Ammon's horn (tissue), 1 donor: ENCODE results near the gene CPLX1.

Experiments
- DNase-seq: peaks from one replicate; pipeline ENCODE4 v3.0.0-alpha.2; 2016; ENCODE audit warnings: low spot score

Gene CPLX1

DNA sequence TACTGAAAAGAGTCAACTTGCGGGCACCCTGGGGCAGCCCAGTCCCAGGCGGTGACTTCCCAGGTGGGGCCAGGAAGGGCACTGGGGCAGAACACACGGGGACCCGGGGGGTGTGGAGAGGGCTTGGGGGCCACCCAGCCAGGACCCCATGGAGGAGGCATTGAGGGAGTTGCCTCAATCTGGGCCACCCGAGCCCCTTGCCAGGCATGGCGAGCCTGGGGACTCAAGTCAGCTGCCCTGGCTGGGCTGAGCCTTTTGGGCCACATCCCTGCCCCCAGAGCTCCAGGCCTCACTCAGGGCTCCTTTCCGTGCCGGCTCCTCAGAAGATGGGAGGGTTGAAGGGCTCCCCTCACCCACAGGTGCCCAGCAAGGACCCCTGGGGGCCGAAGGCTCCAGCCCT, 6.6 kb upstream of the CPLX1 start:
- no peak for DNase-seq

DNA sequence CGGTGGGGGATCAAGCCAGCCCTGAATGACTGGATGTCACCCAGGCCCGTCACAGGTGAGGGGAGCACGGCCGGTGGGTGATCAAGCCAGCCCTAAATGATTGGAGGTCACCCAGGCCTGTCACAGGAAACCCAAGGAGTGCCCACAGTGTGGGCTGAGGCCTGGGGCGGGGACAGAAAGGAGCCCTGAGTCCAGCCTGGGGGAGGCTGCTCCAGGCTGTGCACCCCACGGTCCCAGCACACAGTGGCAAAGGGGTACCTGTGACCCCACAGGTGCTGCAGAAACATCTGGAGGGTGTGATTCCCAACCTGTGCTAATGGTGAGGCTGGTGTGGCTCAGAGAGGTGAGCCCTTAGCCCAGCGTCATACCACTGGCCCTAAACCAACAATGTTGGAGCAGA, 6.2 kb upstream of the CPLX1 start:
- DNase-seq: no peak

DNA sequence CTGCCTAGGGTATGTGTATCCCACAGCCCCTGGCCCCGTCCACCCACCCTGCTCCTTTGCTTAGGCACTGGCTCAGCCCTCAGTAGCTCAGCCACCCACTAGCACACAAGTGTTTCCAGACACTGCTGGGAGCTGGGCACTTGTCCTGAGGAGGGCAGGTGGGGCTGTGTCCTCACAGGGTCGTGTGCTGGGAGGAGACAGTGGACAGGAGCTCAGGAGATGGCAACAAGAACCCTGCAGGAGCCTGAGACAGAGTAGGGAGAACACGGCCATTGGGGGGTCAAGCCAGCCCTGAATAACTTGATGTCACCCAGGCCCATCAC, 5.5 kb upstream of the CPLX1 start:
- DNase-seq: no peak

DNA sequence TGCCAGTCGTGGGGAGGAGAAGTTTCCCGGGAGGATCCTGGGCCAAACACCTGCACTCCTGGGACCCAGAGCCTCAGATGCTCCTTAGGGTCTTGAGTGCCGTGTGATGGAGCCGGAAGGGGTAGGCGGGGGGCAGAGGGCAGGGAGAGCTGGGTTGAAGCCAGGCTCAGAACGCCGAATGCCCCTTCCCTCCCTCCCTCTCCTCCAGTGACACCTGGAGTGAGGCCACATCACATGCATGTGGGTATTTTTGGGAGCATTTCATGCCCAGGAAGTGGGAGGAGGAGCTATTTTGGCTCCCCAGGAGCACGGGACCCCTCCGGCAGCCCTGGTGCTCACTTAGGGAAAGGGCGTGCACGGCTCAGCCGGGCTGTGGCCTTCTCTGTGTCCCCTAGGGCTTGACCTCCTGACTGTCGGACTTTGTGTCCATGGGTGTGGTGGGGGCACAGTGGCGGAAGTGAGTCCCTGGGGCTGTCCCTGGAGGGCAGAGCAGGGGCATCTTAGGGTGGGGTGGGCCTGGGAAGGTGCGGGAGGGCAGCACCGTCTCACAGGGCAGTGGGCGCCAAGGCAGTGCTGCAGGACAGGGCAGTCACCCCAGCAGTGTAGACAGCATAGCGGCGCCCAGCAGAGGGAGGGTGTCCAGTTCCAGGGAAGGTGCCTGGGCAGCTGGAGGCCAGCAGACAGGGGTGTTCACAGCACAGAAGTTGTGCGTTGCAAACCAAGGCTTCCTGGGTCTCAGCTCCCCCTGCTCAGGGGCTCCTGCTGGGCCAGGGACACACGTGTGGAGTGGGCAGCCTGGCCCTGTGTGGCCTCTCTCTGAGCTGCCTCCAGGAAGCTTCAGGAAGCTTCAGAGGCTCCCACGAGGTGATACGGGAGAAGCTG, 4.9 kb upstream of the CPLX1 start:
- DNase-seq: no peak

DNA sequence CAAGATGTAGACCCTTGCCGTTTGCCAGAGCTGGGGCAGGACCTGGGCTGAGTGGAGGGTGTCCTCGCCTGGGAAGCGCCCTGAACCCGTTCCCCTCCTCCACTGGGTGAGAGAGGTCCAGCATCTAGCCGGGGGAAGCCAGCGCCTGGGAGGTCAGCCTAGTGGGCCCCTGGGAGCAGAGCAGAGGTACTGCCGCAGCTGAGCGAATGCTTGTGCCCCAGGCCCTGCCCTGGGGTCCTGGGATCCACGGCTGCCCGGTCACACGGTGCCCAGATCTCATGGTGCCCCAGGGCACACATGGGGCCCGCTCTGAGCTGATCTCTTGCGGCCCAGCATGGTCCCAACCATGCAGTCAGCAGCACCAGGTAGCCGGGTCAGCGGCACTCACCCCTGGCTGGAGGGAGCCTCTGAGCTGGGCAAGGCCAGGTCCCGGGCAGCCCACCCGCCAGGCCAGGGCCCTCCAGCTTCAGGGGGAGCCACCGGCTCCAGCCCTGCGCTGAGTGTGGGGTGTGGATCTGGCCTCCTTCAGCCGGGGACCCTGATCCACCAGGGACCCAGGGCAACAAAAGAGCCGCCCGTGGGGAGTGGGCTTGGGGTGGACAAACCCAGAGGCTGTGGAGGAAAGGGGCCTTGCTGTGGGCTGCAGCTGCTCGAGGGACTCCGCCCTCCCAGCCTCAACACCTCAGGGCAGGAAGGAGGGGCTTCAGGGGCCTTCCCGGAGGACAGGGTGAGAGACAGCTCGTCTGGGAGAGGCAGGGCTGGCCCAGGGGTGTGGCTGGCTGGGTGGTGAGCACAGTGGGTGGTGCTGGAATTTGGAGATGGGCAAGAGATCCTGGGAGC, 4.1 kb upstream of the CPLX1 start:
- DNase-seq: no peak

DNA sequence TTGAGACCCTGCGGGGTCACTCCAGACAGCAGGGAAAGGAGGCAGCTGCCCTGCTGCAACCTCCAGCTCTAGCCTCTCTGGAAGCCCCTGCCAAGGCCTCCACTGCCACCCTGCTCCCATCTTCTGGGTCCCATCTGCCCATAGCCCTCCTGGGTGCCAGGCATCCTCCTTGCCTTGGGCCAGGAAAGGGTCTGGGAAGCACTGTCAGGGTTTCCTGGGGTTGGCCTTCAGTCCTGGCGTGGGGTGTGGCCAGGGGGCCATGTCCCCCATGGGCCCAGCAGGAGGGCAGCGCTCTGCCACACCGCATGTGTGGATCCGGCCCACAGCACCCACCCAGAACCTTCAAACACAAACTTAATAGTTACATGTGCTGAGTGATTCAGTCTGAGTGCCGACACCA, 3.4 kb upstream of the CPLX1 start:
- DNase-seq: no peak

DNA sequence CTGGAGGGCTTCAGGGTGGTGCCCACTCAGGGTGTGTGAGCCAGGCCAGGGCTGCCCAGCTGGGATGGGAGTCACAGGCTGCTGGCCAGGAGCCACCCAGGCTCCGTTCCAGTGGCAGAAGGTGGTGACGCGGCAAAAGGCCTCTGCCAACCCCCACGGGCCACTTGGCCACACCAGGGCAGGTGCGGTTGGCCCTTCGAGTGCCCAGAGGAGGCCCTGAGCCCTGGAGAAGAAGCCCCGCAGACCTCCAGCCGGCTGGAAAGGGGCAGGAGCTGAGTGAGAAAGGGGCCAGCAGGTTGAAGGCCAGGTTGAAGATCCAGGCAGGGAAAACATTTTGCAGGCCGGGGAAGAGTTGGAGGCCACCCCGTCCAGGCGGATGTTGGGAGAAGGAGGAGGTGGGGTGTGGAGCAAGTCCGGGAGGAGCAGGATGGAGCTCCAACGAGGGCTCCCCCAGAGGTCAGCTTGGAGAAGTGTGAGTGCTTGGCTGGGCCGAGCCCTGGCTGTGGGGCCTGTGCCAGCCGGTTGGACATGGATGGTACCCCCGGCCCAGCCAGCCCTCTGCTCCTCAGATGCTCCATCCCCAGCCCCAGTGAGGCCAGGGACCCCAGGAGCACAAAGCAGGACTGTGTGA, 2.8 kb upstream of the CPLX1 start:
- DNase-seq: no peak

DNA sequence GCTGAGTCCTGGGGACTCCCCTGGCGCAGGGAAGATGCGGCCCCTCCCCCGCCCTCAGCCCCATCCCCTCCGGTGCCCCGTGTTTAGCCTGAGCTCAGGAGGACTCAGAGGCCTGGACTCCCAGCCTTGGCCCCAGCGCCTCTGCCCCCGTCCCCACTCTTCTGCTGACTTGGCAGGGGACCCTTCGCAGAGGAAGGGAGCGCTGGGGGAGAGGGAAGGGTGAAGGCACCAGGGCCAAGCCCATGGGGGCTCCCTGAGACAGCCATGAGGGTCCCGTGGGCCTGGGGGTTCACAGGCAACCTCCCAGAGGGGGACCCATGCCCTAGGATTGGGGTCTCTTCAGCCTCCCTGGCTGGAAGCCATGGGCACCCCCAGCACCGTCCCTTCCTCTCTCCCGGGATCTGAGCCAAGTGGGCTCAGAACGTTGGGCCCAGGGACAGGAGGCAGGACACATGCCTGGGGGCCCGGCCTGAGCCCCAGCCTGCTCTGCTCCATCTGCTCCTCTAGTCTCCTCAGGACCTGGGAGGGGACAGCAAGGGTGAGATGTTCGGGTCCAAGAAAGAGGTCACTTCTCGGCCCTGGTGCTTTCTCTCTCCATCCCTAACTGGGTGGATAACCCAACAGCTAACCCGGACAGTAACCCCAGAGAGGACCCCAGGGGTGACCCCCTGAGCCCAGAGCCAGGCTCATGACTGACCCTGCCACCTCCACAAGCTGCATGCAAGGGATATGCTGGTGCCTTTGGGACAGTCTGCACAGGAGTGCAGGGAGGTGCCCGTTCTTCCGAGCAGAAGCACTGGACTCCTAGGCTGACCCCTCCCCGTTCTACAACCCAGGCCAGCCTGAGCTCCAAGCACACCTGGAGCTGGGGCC, 1.5 kb upstream of the CPLX1 start:
- DNase-seq: no peak

DNA sequence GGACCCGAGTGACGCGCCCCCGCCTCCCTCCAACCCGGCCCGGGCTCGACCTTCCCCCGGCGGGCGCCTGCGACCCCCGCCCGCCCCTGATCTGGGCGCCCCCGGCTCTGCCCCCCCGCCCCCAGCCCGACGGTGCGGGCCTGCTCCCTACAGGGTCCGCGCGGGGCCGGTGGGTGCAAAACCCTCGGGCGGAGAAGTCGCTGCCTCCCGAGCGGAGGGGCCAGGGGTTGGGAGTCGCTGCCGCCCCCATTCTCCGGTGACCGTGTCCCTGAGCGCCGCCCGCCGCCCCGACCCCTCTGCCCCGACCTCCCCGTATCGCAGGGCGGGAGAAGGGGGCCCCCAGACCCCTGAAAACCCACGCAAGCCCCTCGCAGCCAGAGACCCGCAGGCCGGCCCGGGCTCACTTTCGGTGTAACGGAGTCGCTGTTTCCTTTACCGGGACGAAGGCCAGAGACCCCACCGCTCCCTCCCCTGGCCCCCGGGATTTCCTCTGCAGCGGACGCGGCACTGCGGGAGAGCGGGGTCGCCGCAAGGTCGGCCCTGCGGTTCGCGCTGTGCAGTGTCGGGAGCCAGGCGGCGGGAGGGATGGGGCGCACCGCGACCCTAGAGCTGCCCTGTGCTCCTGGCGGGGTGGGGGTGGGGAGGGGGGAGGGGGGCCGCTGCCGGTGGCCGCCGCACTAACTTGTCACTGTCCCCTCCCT, 729 bp upstream of the CPLX1 start:
- DNase-seq: no peak

DNA sequence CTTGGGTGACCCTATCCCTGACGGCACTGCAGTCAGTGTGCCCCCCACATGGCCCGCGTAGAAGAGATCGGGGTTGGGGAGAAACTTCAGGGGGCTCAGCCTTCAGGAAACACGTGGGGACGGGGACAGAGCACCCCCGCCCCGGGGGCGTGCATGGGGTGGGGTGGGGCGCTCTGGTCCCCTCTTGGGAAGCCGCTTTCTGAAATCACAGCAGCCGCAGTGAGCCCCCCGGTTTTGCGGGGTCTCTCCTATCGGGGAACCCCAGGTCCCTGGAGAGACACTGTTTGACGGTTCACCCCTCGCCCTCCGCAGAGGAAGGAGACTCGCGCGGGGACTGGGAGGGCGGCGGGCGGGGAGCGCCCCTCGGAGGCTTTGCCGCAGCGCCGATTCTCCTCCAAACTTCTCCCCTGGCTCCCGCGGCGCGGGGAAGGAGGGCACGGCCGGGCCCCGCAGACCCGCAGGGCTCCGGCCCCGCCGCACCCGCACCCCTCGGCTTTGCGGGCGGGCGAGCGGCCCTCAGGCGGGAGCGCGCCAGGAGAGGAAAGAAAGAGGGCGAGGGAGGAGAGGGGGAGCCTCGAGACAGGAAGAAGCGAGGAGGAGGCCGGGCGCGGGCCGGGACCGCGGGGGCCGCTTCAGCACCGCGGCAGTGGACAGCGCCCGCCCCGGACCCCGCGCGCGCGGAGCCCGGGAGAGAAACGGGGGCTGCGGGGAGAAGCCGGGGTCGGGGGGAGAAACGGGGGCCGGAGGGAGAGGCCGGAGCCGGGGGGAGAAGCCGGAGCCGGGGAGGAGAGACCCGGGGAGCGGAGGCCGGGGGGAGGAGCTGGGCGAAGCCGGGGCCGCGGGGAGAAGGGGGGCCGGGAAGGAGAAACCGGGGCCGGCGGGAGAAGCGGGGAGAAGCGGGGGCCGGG, 612 bp downstream of the CPLX1 start:
- DNase-seq: no peak

DNA sequence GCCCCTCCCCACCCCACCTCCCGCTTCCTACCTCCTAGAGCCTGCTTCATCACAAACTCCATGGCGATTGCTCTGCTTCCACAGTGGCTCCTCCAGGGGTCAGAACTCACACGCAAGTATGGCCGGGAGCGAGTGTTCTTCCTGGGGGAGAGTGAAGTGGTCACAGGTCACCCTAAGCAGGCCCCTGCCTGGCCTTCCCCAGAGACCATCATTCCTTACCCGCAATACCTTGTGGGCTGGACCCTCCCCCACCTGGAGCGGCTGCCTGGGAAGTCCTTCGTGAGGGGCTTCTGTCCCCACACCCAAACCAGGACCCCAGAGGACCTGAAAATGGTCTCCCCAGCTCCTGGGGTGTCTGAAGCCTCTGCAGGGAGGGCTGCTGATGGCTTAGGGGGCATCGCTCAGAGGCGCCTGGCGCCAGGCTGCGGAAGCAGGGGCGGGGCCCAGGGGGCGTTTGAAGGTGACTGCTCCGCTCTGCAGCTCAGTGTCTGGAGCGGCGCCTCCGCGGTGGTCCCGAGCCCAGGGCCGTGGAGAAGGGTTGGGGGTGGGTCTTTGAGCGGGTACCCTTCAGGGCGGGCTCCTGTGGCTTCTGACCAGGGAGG, 1.4 kb downstream of the CPLX1 start:
- DNase-seq: no peak

DNA sequence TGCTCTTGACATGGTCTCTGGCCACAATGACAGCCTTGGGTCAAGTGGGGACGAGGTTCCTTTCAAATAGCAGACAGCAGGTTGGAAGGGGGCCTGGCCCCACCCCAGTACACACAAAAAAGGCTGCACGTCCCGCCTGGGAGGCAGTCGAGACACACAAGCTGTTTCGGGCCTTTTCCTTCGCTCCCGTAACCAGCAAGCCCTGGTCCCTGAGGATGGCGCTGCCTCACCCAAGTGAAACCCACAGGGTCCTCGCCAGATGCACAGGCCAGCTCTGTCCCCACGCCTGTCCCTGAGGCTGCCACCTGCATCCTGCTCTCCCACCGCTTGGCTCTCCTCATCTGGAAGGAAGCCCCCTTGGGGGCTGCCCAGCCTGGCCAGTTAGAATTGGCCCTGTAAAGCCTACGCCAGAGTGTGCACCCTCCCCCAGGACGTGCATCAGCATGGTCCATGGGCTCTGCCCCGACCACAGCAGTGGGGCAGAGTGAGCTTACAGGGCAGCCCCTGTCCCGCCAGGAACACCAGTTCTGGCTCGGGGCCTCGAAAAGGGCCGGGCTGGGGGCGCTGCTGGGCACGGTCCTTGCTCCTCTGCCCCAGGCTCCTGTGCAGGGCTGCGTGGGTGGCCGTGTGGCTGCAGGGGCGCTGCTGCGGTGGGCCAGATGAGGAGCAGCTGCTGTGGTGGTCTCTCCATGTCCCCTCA, 2.0 kb downstream of the CPLX1 start:
- DNase-seq: no peak

DNA sequence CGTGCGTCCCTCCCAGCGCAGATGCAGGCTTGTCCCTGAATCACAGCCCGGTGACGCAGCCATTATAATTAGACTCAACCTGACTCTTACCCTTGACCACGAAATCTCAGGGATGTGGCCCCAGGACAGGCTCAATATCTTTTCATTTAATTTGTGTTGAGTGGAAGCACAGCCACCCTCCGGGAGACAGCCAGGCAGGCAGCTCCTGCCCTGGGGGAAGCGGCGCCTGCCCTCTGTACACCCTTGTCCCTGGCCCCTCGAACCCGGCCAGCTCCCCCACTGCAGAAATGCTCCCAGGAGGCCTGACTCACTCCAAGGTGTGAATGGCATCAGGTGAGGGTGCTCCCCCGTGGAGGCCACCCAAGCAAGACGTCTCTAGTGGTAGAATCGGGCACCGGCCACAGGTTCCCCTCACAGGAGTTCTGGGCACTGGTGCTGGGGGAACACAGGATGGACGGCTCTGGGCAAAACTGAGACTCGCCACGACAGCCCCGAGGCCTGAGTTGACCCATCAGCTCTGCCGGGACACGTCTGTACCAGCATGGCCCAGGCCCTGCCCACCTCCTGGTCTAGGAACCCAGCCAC, 2.7 kb downstream of the CPLX1 start:
- no peak for DNase-seq

DNA sequence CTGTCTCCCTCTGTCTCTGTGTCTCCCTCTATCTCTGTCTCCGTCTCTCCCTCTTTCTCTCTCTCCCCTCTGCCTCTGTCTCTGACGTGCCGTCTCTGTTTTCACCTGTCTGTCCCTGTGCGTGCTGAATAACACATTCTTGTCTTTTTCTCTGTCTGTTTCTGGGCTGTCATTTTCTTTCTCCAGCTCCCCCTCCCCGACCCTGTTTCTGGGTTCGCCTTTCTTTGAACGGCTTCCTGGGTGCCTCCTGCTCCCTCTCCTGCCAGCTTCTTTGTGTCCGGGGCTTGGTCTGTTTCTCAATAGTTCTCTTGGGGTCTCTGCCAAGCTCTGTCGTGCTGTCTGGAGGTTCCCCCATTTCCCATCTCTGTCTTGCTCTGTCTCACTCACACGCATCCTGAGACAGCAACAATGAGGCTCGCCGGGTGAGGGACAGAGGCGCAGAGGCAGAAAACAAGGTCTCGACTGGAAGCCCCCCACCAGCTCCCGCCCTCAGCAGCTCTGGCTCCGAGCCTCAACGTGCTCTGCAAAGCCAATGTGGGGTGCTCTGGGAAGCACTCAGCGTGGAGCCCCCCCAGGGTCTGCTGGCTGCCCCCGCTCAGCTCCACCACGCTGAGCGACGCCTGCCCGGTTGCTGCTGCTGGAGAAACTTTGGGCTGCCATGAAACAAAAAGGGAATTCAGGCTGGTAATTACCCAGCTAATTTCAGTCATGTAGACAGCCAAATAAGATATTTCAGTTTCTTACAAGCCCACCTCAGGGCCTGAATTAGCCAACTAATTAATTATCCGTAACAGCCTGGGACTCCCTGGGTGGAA, 3.4 kb downstream of the CPLX1 start:
- DNase-seq: no peak

DNA sequence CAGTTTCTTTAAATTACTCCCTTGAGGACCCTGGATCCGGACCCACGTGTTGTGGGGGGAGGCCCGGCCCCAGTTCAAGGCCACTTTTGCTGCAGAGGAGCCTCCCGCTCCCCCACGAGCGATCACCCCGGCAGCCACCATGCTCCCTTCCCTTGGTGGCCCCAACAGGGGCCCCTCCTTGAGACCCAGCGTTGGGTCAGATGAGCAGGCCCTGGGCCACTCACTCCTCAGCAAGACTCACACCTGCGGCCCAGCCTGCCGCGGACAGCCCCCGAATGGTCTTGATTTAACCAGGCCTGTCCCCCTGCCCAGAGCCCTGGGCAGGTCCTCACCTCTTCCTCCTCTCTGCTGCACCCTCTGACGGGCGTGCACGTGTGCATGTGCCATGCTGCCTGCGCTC, 4.3 kb downstream of the CPLX1 start:
- no peak for DNase-seq

DNA sequence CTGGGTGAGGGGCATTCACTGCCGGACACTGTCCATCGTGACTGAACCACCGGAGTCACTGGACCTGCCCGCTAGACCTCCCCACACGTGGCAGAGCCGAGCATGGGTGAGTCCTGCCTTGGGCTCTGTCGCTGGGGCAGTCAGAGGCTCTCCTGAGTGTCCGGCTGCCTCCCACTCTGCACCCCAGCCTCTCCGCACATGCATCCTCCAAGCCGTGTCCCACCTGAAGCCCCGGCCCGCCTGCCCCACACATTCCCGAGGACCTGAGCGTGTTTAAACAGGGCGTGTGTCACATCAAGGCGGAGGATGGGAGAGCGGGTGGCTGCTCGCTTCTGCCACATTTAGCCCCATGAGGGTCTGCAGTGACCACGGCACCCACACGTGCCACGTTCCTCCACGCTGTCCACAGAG, 4.7 kb downstream of the CPLX1 start:
- no peak for DNase-seq

DNA sequence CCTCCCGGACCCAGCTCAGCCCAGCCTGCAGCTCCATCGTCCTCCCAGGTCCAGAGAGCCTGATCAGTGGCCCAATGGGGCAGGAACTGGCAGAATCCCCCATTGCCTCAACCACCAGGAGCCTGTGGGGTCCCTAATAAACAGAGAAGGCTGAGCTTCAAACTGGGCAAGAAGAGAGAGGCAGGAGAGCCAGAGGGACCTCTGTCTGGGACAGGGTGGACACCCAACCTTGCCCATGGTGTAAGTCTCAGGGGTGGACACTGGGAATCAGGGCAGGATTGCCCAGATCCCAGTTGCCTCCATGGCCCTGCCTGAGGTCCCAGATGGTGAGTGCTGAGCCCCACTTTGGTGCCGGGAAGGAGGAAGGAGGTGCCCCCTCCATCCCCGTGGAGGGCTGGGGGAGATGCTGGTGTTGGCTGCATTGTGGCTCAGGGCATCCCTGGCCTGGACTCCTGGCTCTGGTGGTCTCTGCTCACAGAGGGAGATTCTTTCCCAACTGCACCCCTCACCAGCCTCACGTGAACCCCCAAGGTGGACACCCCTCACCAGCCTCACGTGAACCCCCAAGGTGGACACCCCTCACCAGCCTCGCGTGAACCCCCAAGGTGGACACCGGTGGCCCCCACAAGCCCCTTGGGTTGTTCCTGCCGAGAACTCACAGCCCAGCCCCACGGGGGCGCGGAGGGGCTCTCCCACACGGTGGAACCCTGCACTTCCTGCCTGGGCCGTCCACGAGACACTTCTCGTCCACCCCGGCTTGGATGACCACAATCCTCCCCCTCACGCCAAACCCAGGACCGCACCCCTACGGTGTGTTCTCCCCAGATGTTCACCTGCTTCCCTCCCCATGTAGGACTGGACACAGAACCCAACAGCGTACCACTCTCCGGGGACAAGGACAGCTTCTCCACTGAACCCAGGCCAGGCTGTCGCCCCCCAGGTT, 5.4 kb downstream of the CPLX1 start:
- DNase-seq: no peak
